H9 (cell line): ENCODE results near the gene GSK3A. TPM values are rescaled to one million over a fixed set of nuclear protein-coding genes. Genes with fewer than 3 reads are reported as not detected.

Experiments
- DNase-seq: peaks from one replicate; pipeline ENCODE4 v3.0.0-alpha.2; 2017
- H2AFZ ChIP-seq: one replicate; pipeline ENCODE4 v1.6.1; 2013; ENCODE audit warnings: mild to moderate bottlenecking, low read length, control low read depth, moderate library complexity
- H2AK5ac ChIP-seq: 2 replicates; pipeline ENCODE4 v1.6.1; 2013; ENCODE audit warnings: low read length, control low read depth, mixed read lengths; ENCODE audit not compliant: insufficient read length
- H2BK120ac ChIP-seq: one replicate; pipeline ENCODE4 v1.6.1; 2013; ENCODE audit warnings: low read depth, mild to moderate bottlenecking, low read length, control low read depth, inconsistent platforms; ENCODE audit not compliant: poor library complexity, severe bottlenecking
- H2BK12ac ChIP-seq: 2 replicates; pipeline ENCODE4 v1.6.1; 2013; ENCODE audit warnings: low read length, control low read depth, mixed read lengths, low read depth; ENCODE audit not compliant: insufficient read length
- H2BK15ac ChIP-seq: 2 replicates; pipeline ENCODE4 v1.6.1; 2013; ENCODE audit warnings: low read depth, low read length, control low read depth
- H2BK20ac ChIP-seq: one replicate; pipeline ENCODE4 v1.6.1; 2013; ENCODE audit warnings: low read depth, mild to moderate bottlenecking, low read length, control low read depth, inconsistent platforms; ENCODE audit not compliant: poor library complexity, severe bottlenecking
- H2BK5ac ChIP-seq: 2 replicates; pipeline ENCODE4 v1.6.1; 2013; ENCODE audit warnings: low read length, control low read depth, mixed read lengths; ENCODE audit not compliant: insufficient read length
- H3K14ac ChIP-seq: 2 replicates; pipeline ENCODE4 v1.6.1; 2013; ENCODE audit warnings: low read length, control low read depth; ENCODE audit not compliant: insufficient read depth
- H3K18ac ChIP-seq: 2 replicates; pipeline ENCODE4 v1.6.1; 2013; ENCODE audit warnings: low read depth, mild to moderate bottlenecking, mixed read lengths, low read length, control low read depth; ENCODE audit not compliant: insufficient read length
- H3K23ac ChIP-seq: 2 replicates; pipeline ENCODE4 v1.6.1; 2013; ENCODE audit warnings: low read length, control low read depth, mixed read lengths, low read depth; ENCODE audit not compliant: insufficient read length
- H3K23me2 ChIP-seq: 2 replicates; pipeline ENCODE4 v1.6.1; 2013; ENCODE audit warnings: low read depth, mild to moderate bottlenecking, mixed read lengths, low read length, control low read depth; ENCODE audit not compliant: insufficient read length, poor library complexity, severe bottlenecking
- H3K27ac ChIP-seq: 2 replicates; pipeline ENCODE4 v1.5.1; 2013; ENCODE audit warnings: low read length, control low read depth, mixed read lengths, low read depth; ENCODE audit not compliant: insufficient read length
- H3K27me3 ChIP-seq: 2 replicates; pipeline ENCODE4 v1.6.1; 2013; ENCODE audit warnings: low read length, control low read depth, inconsistent platforms; ENCODE audit not compliant: insufficient read depth
- H3K4ac ChIP-seq: 2 replicates; pipeline ENCODE4 v1.6.1; 2013; ENCODE audit warnings: low read depth, mild to moderate bottlenecking, control low read depth, inconsistent platforms, low read length, moderate library complexity
- H3K4me1 ChIP-seq: 2 replicates; pipeline ENCODE4 v1.6.1; 2013; ENCODE audit warnings: low read length, control low read depth, inconsistent platforms; ENCODE audit not compliant: insufficient read depth
- H3K4me2 ChIP-seq: 2 replicates; pipeline ENCODE4 v1.6.1; 2013; ENCODE audit warnings: low read length, control low read depth, mixed read lengths; ENCODE audit not compliant: insufficient read length, insufficient read depth
- H3K56ac ChIP-seq: 2 replicates; pipeline ENCODE4 v1.6.1; 2013; ENCODE audit warnings: low read depth, mild to moderate bottlenecking, mixed read lengths, low read length, control low read depth; ENCODE audit not compliant: insufficient read length
- H3K79me1 ChIP-seq: 2 replicates; pipeline ENCODE4 v1.6.1; 2013; ENCODE audit warnings: low read depth, mild to moderate bottlenecking, moderate library complexity, low read length, control low read depth, inconsistent platforms; ENCODE audit not compliant: insufficient read depth, poor library complexity, severe bottlenecking
- H3K79me2 ChIP-seq: 2 replicates; pipeline ENCODE4 v1.6.1; 2013; ENCODE audit warnings: low read length, control low read depth, inconsistent platforms; ENCODE audit not compliant: insufficient read depth
- H3K9ac ChIP-seq: 2 replicates; pipeline ENCODE4 v1.6.1; 2013; ENCODE audit warnings: low read length, control low read depth, mixed read lengths; ENCODE audit not compliant: insufficient read length; ENCODE audit errors: extremely low read depth
- H3K9me3 ChIP-seq: one replicate; pipeline ENCODE4 v1.6.1; 2013; ENCODE audit warnings: low read depth, low read length, inconsistent platforms; ENCODE audit not compliant: control insufficient read depth
- H3T11ph ChIP-seq: one replicate; pipeline ENCODE4 v1.6.1; 2013; ENCODE audit warnings: mild to moderate bottlenecking, low read length, control low read depth, inconsistent platforms
- H4K20me1 ChIP-seq: one replicate; pipeline ENCODE4 v1.6.1; 2013; ENCODE audit not compliant: control insufficient read depth, insufficient read length, insufficient read depth
- H4K5ac ChIP-seq: 2 replicates; pipeline ENCODE4 v1.6.1; 2013; ENCODE audit warnings: low read depth, mild to moderate bottlenecking, mixed read lengths, low read length, control low read depth; ENCODE audit not compliant: insufficient read length
- H4K8ac ChIP-seq: replicated peaks from 2 replicates; pipeline ENCODE4 v1.6.1; 2013; ENCODE audit warnings: low read length, control low read depth, mixed read lengths, low read depth; ENCODE audit not compliant: insufficient read length
- H4K91ac ChIP-seq: 2 replicates; pipeline ENCODE4 v1.6.1; 2013; ENCODE audit warnings: low read depth, mild to moderate bottlenecking, moderate library complexity, mixed read lengths, low read length, control low read depth; ENCODE audit not compliant: insufficient read length
- H3K27ac Mint-ChIP-seq, 3 experiments: 2 replicates in 2 of 3; 3 replicates in 1 of 3; pipeline ENCODE4 v1.8.0; 2020 to 2021; ENCODE audit warnings: mixed read lengths in 3 of 3, mild to moderate bottlenecking in 1 of 3, moderate library complexity in 1 of 3
- H3K27me3 Mint-ChIP-seq: 2 replicates; pipeline ENCODE4 v1.8.0; 2021; ENCODE audit warnings: low read depth, mild to moderate bottlenecking, moderate library complexity, mixed read lengths
- H3K36me3 Mint-ChIP-seq, 3 experiments: 2 replicates in 2 of 3; 3 replicates in 1 of 3; pipeline ENCODE4 v1.8.0; 2020 to 2021; ENCODE audit warnings: low read depth in 3 of 3, mixed read lengths in 3 of 3; ENCODE audit not compliant: insufficient read depth in 1 of 3
- H3K4me1 Mint-ChIP-seq, 2 experiments: 2 replicates each; pipeline ENCODE4 v1.8.0; 2020; ENCODE audit warnings: mixed read lengths in 2 of 2
- H3K4me3 Mint-ChIP-seq, 2 experiments: 2 replicates in 1 of 2; 3 replicates in 1 of 2; pipeline ENCODE4 v1.8.0; 2020 to 2021; ENCODE audit warnings: mild to moderate bottlenecking in 2 of 2, mixed read lengths in 2 of 2, moderate library complexity in 1 of 2
- H3K9me3 Mint-ChIP-seq, 2 experiments: 2 replicates in 1 of 2; 3 replicates in 1 of 2; pipeline ENCODE4 v1.8.0; 2020; ENCODE audit warnings: mild to moderate bottlenecking in 2 of 2, mixed read lengths in 2 of 2, moderate library complexity in 1 of 2
- WGBS: extraction: QIAGEN DNeasy Blood & Tissue Kit; methylation state at CpG from one replicate; pipeline ENCODE4 v1.1.7; 2013; ENCODE audit warnings: missing lambda C conversion rate, low lambda C conversion rate, mixed read lengths; ENCODE audit not compliant: insufficient read length; ENCODE audit errors: extremely low coverage; 5-methylcytosine and 5-hydroxymethylcytosine counted together
- total RNA-seq: library from RNA; stranded (reverse); gene quantifications from 2 replicates; pipeline ENCODE4 v1.2.1, GENCODE V29; 2021
- TF ChIP-seq, protein P1 (sequence below): fragments of 200-600 bp; sonication (generic); conservative IDR thresholded peaks from 3 replicates; pipeline ENCODE4 v1.8.0; 2021; ENCODE audit warnings: antibody characterized with exemption, mild to moderate bottlenecking

GSK3A gene
- total RNA-seq, 1 experiment from 2014 or later = 52.4 TPM

- Histone ChIP-seq H3T11ph (no peak overlapping the region), H3K27ac (no peak overlapping the region), H3K9ac (no peak overlapping the region), H3K9me3 (no peaks in the 10 kb centered on the region), H3K79me2 (no peaks in the 10 kb centered on the region), H3K18ac (no peak overlapping the region), H3K23me2 (peaks cover 11% of the 10 kb centered on the region), H3K23ac (no peak overlapping the region), H3K56ac (no peak overlapping the region), H3K27me3 (no peaks in the 10 kb centered on the region), H2BK15ac (no peak overlapping the region), H3K14ac (no peak overlapping the region), H3K4me2 (peak overlapping the region; percentile 7), H2AK5ac (no peak overlapping the region), H4K91ac (no peak overlapping the region), H4K20me1 (peaks cover 3% of the 10 kb centered on the region), H2BK120ac (no peak overlapping the region), H2BK20ac (no peak overlapping the region), H3K79me1 (no peaks in the 10 kb centered on the region), H3K4me1 (peaks cover 8% of the 10 kb centered on the region; the same call in 1 of the 2 replicates), H4K8ac (no peak overlapping the region), H4K5ac (no peak overlapping the region), H2BK12ac (no peak overlapping the region), H2BK5ac (no peak overlapping the region), H3K4ac (no peak overlapping the region), H2AFZ (no peak overlapping the region)
- peak overlapping the region; percentile 66 to 88 for H3K4me3 Mint-ChIP-seq
- H3K9me3 Mint-ChIP-seq = no peaks in the 10 kb centered on the region; a peak in 2 of 5 replicates
- no peaks in the 10 kb centered on the region for H3K27me3 Mint-ChIP-seq
- TF ChIP-seq, protein P1, sequence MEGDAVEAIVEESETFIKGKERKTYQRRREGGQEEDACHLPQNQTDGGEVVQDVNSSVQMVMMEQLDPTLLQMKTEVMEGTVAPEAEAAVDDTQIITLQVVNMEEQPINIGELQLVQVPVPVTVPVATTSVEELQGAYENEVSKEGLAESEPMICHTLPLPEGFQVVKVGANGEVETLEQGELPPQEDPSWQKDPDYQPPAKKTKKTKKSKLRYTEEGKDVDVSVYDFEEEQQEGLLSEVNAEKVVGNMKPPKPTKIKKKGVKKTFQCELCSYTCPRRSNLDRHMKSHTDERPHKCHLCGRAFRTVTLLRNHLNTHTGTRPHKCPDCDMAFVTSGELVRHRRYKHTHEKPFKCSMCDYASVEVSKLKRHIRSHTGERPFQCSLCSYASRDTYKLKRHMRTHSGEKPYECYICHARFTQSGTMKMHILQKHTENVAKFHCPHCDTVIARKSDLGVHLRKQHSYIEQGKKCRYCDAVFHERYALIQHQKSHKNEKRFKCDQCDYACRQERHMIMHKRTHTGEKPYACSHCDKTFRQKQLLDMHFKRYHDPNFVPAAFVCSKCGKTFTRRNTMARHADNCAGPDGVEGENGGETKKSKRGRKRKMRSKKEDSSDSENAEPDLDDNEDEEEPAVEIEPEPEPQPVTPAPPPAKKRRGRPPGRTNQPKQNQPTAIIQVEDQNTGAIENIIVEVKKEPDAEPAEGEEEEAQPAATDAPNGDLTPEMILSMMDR = no peak
- DNase-seq = peak; percentile 50
- no CpG with 5 or more reads among the region's 6 CpGs for WGBS
- H3K27ac Mint-ChIP-seq = peak overlapping the region; percentile 49 to 91 (median 82); a peak in 6 of 7 replicates
- peaks cover 0 to 10% (median 7%) of the 10 kb centered on the region in 3 experiments; a peak in 5 of 7 replicates for H3K36me3 Mint-ChIP-seq
- peaks cover 27 to 31% of the 10 kb centered on the region in 2 experiments for H3K4me1 Mint-ChIP-seq
Observed at GRCh38 chr19:42279155-42279901, 36.9 kb upstream of the GSK3A start.
